A549 (cell line): Measurements from ENCODE around the gene MRPL2. TPM values are rescaled to one million over a fixed set of nuclear protein-coding genes. Genes with fewer than 3 reads are reported as not detected.
"Not testable (repeated sequence)": the region's sequence is repeated elsewhere in the genome, so short reads cannot be mapped to it uniquely, and the experiment has no call there.

Source experiments
- ATAC-seq, 2 experiments: fragments of 200-7000 bp in 1 of 2; fragments of >200 bp in 1 of 2; cut with Nextera tagmentation in 1 of 2; cut with Tn5 transposase in 1 of 2; 3 replicates each; pipeline versions ENCODE4 v1.8.0 to v1.9.1; 2018 to 2020; ENCODE audit warnings: mild to moderate bottlenecking in 1 of 2, moderate library complexity in 1 of 2
- CTCF ChIA-PET: fragments of 300-600 bp; sonication (Branson Sonifier 250); formaldehyde crosslinking; extraction: SDS; loops from one replicate; lab custom pipeline; 2021; ENCODE audit warnings: antibody characterized with exemption, inconsistent platforms; lab: Yijun Ruan, JAX
- POLR2A ChIA-PET: fragments of 350-600 bp; formaldehyde crosslinking; extraction: SDS; loops from one replicate; lab custom pipeline; 2021; ENCODE audit warnings: antibody characterized with exemption, inconsistent platforms; lab: Yijun Ruan, JAX
- DNase-seq, 2 experiments: peaks; one replicate each; pipeline versions ENCODE4 v3.0.0 to v3.0.0-alpha.2; 2011 to 2016; ENCODE audit warnings: low read depth in 1 of 2, low spot score in 1 of 2
- FAIRE-seq: peaks from 2 replicates; lab custom pipeline; 2011; peaks lifted over from hg19 to GRCh38; lab: Jason Lieb, UNC
- H3K27ac ChIP-seq, 2 experiments: fragments of >200 bp; sonication (Bioruptor Twin); formaldehyde crosslinking; 3 replicates each; pipeline ENCODE4 v1.5.1; 2016 to 2017
- H3K4me1 ChIP-seq: fragments of >200 bp; sonication (Bioruptor Twin); formaldehyde crosslinking; 3 replicates; pipeline ENCODE4 v1.6.1; 2016
- H3K4me2 ChIP-seq: fragments of >200 bp; sonication (Bioruptor Twin); formaldehyde crosslinking; 3 replicates; pipeline ENCODE4 v1.6.1; 2016
- H3K4me3 ChIP-seq: fragments of >200 bp; sonication (Bioruptor Twin); formaldehyde crosslinking; 3 replicates; pipeline ENCODE4 v1.5.1; 2016
- H3K9me3 ChIP-seq: fragments of >200 bp; sonication (Bioruptor Twin); formaldehyde crosslinking; 3 replicates; pipeline ENCODE4 v1.6.1; 2016
- BHLHE40 ChIP-seq: IDR thresholded peaks from 2 replicates; pipeline ENCODE4 v1.6.1; 2012; ENCODE audit warnings: low read depth, low read length, inconsistent platforms
- CBX2 ChIP-seq: fragments of 200-600 bp; sonication (generic); IDR thresholded peaks from 2 replicates; pipeline ENCODE4 v1.6.1; 2016; ENCODE audit warnings: low read depth, mild to moderate bottlenecking, borderline replicate concordance
- CHD2 ChIP-seq: fragments of 150-350 bp; IDR thresholded peaks from 2 replicates; pipeline ENCODE4 v1.6.1; 2014; ENCODE audit warnings: low read length; ENCODE audit not compliant: partially characterized antibody
- FOSL2 ChIP-seq, 2 experiments: fragments of 450-650 bp in 1 of 2; fragments of >200 bp in 1 of 2; sonication (Bioruptor Twin) in 1 of 2; formaldehyde crosslinking; IDR thresholded peaks; 2 replicates each; pipeline versions ENCODE4 v1.5.0 to v1.6.1; 2016 to 2020; ENCODE audit warnings: mild to moderate bottlenecking in 1 of 2, moderate library complexity in 1 of 2
- HMGXB4 ChIP-seq: fragments of 250-450 bp; sonication (Bioruptor Pico); IDR thresholded peaks from 2 replicates; pipeline ENCODE4 v1.5.0; 2021; ENCODE audit warnings: mild to moderate bottlenecking, moderate library complexity, borderline replicate concordance
- KDM1A ChIP-seq: fragments of 200-600 bp; sonication (generic); IDR thresholded peaks from 2 replicates; pipeline ENCODE4 v1.6.1; 2016; ENCODE audit warnings: low read depth, mild to moderate bottlenecking
- MAX ChIP-seq: IDR thresholded peaks from 2 replicates; pipeline ENCODE4 v1.6.1; 2012
- MAZ ChIP-seq: fragments of 150-350 bp; IDR thresholded peaks from 2 replicates; pipeline ENCODE4 v1.6.1; 2014; ENCODE audit warnings: antibody characterized with exemption, low read depth, low read length, borderline replicate concordance
- MYC ChIP-seq: IDR thresholded peaks from 2 replicates; pipeline ENCODE4 v1.6.1; 2012; ENCODE audit warnings: mild to moderate bottlenecking, inconsistent platforms, low read length, improper control_type of control experiment, borderline replicate concordance
- RARB ChIP-seq: fragments of 250-450 bp; sonication (Bioruptor Pico); IDR thresholded peaks from 2 replicates; pipeline ENCODE4 v1.8.0; 2021; ENCODE audit warnings: mild to moderate bottlenecking, moderate library complexity
- RCOR1 ChIP-seq: fragments of 150-350 bp; IDR thresholded peaks from 2 replicates; pipeline ENCODE4 v1.6.1; 2014; ENCODE audit warnings: antibody characterized with exemption, low read length, low read depth
- TFCP2L1 ChIP-seq: fragments of 250-450 bp; sonication (Bioruptor Pico); IDR thresholded peaks from 2 replicates; pipeline ENCODE4 v1.5.0; 2021; ENCODE audit warnings: mild to moderate bottlenecking
- TP53 ChIP-seq: fragments of 250-450 bp; sonication (Bioruptor Pico); IDR thresholded peaks from 2 replicates; pipeline ENCODE4 v1.5.0; 2021; ENCODE audit warnings: mild to moderate bottlenecking, moderate library complexity
- ZFP36 ChIP-seq: fragments of 450-650 bp; IDR thresholded peaks from 2 replicates; pipeline ENCODE4 v1.6.1; 2014; ENCODE audit warnings: borderline replicate concordance; ENCODE audit not compliant: partially characterized antibody
- ZNF302 ChIP-seq: fragments of 250-450 bp; sonication (Bioruptor Pico); IDR thresholded peaks from 2 replicates; pipeline ENCODE4 v1.9.0; 2021; ENCODE audit warnings: inconsistent platforms, mild to moderate bottlenecking, moderate library complexity
- WGBS: methylation state at CpG from one replicate; pipeline ENCODE4 v1.1.6; 2017; ENCODE audit errors: missing lambda C conversion rate; 5-methylcytosine and 5-hydroxymethylcytosine counted together
- polyA plus RNA-seq, 4 experiments: library from polyadenylated mRNA; depleted of rRNA in 3 of 4; stranded (reverse); fragments of >200 nt; fragmentation: RNase III in 1 of 4; extraction: RNeasy Plus Mini Kit Qiagen cat#74134 plus additional on column Dnase treatment in 1 of 4; gene quantifications; 2 replicates in 3 of 4; 3 replicates in 1 of 4; pipeline ENCODE4 v1.2.3, GENCODE V29; 2011 to 2017

The MRPL2 gene
- polyA plus RNA-seq, 2 of the 4 experiments (the other 2 are of a cell fraction): 33.7 to 51.9 TPM

DNA sequence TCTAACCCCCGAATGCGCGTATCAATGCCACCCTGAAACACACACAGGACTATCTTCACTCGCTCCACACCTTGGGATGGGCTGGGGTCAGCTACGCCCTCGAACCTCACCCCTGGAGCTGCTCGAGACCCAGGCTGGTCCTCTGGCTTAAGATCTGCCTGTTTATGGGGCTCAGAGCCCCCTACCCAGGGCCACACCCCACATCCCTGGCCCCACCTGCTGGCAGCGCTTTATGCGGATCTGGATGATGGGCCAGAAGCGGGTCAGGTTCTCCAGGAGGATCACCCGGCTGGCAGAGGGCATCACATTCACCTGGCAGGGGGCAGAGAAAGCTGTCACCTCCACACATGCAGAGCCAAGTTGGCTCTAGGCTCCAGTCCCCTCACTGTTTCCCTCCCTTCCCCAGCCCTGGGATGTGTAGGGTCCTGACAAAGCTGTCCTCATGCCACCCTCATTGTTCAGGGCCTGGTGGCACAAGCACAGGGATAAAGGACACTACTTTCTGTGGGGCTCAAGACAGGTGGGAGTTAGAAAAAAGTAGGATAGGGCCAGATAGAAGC lies 13.8 kb downstream of the MRPL2 start:
- no peak for ATAC-seq
- ChIA-PET POLR2A (no interaction called here), CTCF (no interaction called here)
- Histone ChIP-seq H3K4me2 (no peak overlapping the region), H3K4me3 (no peak overlapping the region), H3K27ac (no peak overlapping the region), H3K9me3 (no peaks in the 10 kb centered on the region)
- 89% methylated on average over 10 of the region's 11 CpGs for WGBS
- no peak for FAIRE-seq
- TF ChIP-seq MAX: no peak
- TF ChIP-seq MYC: no peak
- TF ChIP-seq HMGXB4 (CRISPR knock-in tag): no peak
- no peak for TF ChIP-seq BHLHE40
- TF ChIP-seq FOSL2 (IDR thresholded peaks at IDR 0.05): no peak
- TF ChIP-seq FOSL2 (CRISPR knock-in tag; IDR thresholded peaks at IDR 0.05): no peak
- no peak for TF ChIP-seq TP53 (CRISPR knock-in tag)
- no peak for TF ChIP-seq MAZ
- no peak for TF ChIP-seq RARB (CRISPR knock-in tag)
- TF ChIP-seq ZNF302 (CRISPR knock-in tag): no peak
- TF ChIP-seq ZFP36: no peak
- no peak for TF ChIP-seq TFCP2L1 (CRISPR knock-in tag)
- no peak for TF ChIP-seq KDM1A
- TF ChIP-seq, all 56 proteins: peak for 0
- no peak for DNase-seq
- H3K4me1 ChIP-seq: no peaks in the 10 kb centered on the region

- Histone ChIP-seq H3K4me3 (no peak overlapping the region), H3K4me2 (no peak overlapping the region), H3K27ac (no peak overlapping the region), H3K4me1 (no peaks in the 10 kb centered on the region), H3K9me3 (no peaks in the 10 kb centered on the region)
- WGBS: 98% methylated on average over 8 of the region's 9 CpGs
- ATAC-seq (no peak), FAIRE-seq (no peak), DNase-seq (no peak)
- ChIA-PET POLR2A (no interaction called here), CTCF (interaction anchor here (1.5 kb wide), 1 partner anchor 101 kb away, joined by 3 read pairs; no protein-coding TSS in a partner anchor)
- TF ChIP-seq CHD2 (no peak), CBX2 (no peak), RCOR1 (no peak), HMGXB4 (CRISPR knock-in tag) (no peak)
Observed at GRCh38 chr6:43043310-43043709, 15.9 kb downstream of the MRPL2 start.

GRCh38 chr6:43041475-43041874 lies 17.8 kb downstream of the MRPL2 start:
- not testable (repeated sequence) for DNase-seq, H3K9me3 ChIP-seq, ATAC-seq, H3K4me1 ChIP-seq, H3K4me2 ChIP-seq, H3K4me3 ChIP-seq, H3K27ac ChIP-seq, FAIRE-seq
- WGBS: 96% methylated on average over 8 of the region's 8 CpGs
- CTCF ChIA-PET: interaction anchor here (0.6 to 1.5 kb wide), 3 partner anchors 9 to 102 kb away, joined by 3 to 4 read pairs (median 3); no protein-coding TSS in a partner anchor
- POLR2A ChIA-PET: interaction anchor here (0.8 kb wide), 1 partner anchor 46 kb away, joined by 5 read pairs; no protein-coding TSS in a partner anchor
